GM18907 (cell line): ENCODE measurements around the gene GPX1.
"Not testable (repeated sequence)": the region's sequence is repeated elsewhere in the genome, so short reads cannot be mapped to it uniquely, and the experiment has no call there.

Experiments used
- ATAC-seq: cut with Tn5 transposase; IDR thresholded peaks from one replicate; pipeline ENCODE4 v1.9.1; 2021; ENCODE audit warnings: mild to moderate bottlenecking, moderate library complexity; ENCODE audit not compliant: unreplicated experiment

GPX1 gene

GRCh38 chr3:49358884-49359225, 702 bp upstream of the GPX1 start:
- ATAC-seq: no peak

- peak; percentile 26 for ATAC-seq
Measured at GRCh38 chr3:49357443-49358216, 523 bp downstream of the GPX1 start.

- not testable (repeated sequence) for ATAC-seq
Measured at GRCh38 chr3:49357095-49357442, 1.1 kb downstream of the GPX1 start.

GRCh38 chr3:49352890-49353421, 5.2 kb downstream of the GPX1 start:
- ATAC-seq: no peak

GRCh38 chr3:49352281-49352680, 5.9 kb downstream of the GPX1 start:
- ATAC-seq: no peak

GRCh38 chr3:49351521-49352011, 6.6 kb downstream of the GPX1 start:
- no peak for ATAC-seq

GRCh38 chr3:49349348-49350114, 8.6 kb downstream of the GPX1 start:
- ATAC-seq: no peak

GRCh38 chr3:49348361-49348760, 9.8 kb downstream of the GPX1 start:
- ATAC-seq: not testable (repeated sequence)

- no peak for ATAC-seq
Measured at GRCh38 chr3:49346797-49347251, 11.3 kb downstream of the GPX1 start.

GRCh38 chr3:49343163-49343562, 15.0 kb downstream of the GPX1 start:
- ATAC-seq: no peak

GRCh38 chr3:49341996-49342395, 16.2 kb downstream of the GPX1 start:
- ATAC-seq: no peak

- ATAC-seq: peak; percentile 78
Measured at GRCh38 chr3:49339941-49340800, 18.0 kb downstream of the GPX1 start, which contains the start of gene USP4. TSS of gene USP4 (minus strand) at chr3:49340053. CDS start at chr3:49340024, 29 bp downstream.

GRCh38 chr3:49339581-49339940, 18.6 kb downstream of the GPX1 start:
- ATAC-seq: no peak

GRCh38 chr3:49333916-49334633, 24.1 kb downstream of the GPX1 start:
- no peak for ATAC-seq

GRCh38 chr3:49333091-49333490, 25.1 kb downstream of the GPX1 start:
- no peak for ATAC-seq

- no peak for ATAC-seq
Measured at GRCh38 chr3:49329186-49329585, 29.0 kb downstream of the GPX1 start.

- not testable (repeated sequence) for ATAC-seq
Measured at GRCh38 chr3:49328350-49328749, 29.8 kb downstream of the GPX1 start.

- no peak for ATAC-seq
Measured at GRCh38 chr3:49327485-49327884, 30.7 kb downstream of the GPX1 start.

- ATAC-seq: no peak
Measured at GRCh38 chr3:49324768-49325167, 33.4 kb downstream of the GPX1 start.
